ENCODE results near the gene MEGF11.

The MEGF11 gene

DNA sequence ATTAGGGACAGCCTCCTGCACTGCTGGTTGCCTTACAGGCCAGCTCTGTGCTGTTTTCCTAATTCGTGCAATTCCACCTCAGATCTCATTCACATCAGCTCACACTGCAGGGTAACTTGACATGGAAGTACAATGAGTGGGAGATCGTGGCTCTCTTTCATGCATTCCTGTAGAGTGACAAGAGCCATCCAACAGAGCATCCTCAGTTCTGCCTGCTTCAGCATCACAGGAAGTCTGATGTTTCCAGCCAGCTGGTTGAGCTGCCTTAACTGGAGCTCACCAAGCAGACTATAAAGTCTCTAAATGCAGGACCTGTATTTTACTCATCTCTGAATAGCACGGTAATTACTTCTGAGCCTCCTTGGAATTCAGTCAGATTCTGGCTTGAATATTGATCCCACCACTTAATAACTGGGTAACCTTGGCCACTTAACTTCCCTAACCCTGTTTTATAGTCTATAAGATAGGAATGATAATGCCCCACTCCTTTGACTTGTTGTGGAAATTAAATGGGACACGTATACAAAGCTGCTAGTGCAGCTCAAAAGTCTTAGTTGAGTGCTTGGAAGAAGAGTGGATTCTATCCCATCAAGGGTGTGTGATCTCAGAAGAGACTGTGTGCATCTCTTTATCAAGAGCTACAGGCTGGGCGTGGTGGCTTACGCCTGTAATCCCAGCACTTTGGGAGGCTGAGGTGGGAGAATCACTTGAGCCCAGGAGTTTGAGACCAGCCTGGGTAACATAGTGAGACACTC is 38.4 kb upstream of the MEGF11 start:
- peak overlapping the region; percentile 86 for H3K27ac ChIP-seq (ENCODE audit: low read depth, low read length)
- H3K36me3 ChIP-seq (ENCODE audit: control insufficient read depth in 5 of 5, insufficient read depth in 5 of 5, low read length in 5 of 5): no peaks in the 10 kb centered on the region
- H3K9ac ChIP-seq (ENCODE audit: low read length in 5 of 5): peak overlapping the region in 2 of 5 donors; percentile 93 to 97

DNA sequence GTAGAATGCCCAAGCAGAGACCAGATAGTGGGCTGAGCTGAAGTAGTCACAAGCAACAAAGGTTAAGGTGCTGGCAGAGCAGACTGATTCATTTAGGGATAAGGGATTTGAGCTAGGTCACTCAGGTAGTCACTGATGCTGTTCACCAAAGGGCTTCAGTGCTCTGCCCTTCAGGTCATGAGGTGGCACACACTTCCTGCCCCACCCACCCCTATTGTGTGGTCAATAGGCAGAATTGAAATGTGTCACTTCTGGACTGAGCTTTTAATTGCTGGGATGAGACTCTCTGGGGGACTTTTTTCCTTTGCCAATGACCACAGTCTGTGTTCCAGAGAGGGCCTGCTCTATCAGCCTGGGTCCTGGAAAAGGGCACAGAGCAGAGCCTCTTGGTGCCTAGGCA is 37.0 kb upstream of the MEGF11 start:
- Histone ChIP-seq H3K4me3 (ENCODE audit: low read depth in 1 of 5, low read length in 5 of 5) (no peak overlapping the region), H3K27ac (ENCODE audit: low read depth, low read length) (no peak overlapping the region), H3K36me3 (ENCODE audit: control insufficient read depth in 5 of 5, insufficient read depth in 5 of 5, low read length in 5 of 5) (no peaks in the 10 kb centered on the region), H3K27me3 (ENCODE audit: control insufficient read depth in 5 of 5, insufficient read depth in 4 of 5, low read length in 5 of 5) (no peaks in the 10 kb centered on the region), H3K9me3 (ENCODE audit: control insufficient read depth in 5 of 5, low read length in 5 of 5) (no peaks in the 10 kb centered on the region), H3K4me1 (ENCODE audit: control insufficient read depth in 5 of 5, insufficient read depth in 5 of 5, low read length in 5 of 5) (peaks cover 6 to 37% (median 26%) of the 10 kb centered on the region in 5 donors), H3K9ac (ENCODE audit: low read length in 5 of 5) (no peak overlapping the region)

More for the DNA sequence above, 38.4 kb upstream of the MEGF11 start:
- no peaks in the 10 kb centered on the region for H3K9me3 ChIP-seq (ENCODE audit: control insufficient read depth in 5 of 5, low read length in 5 of 5)
- peak overlapping the region in 1 of 5 donors; percentile 86 for H3K4me3 ChIP-seq (ENCODE audit: low read depth in 1 of 5, low read length in 5 of 5)
- H3K4me1 ChIP-seq (ENCODE audit: control insufficient read depth in 5 of 5, insufficient read depth in 5 of 5, low read length in 5 of 5): peaks cover 6 to 37% (median 26%) of the 10 kb centered on the region in 5 donors
- no peaks in the 10 kb centered on the region for H3K27me3 ChIP-seq (ENCODE audit: control insufficient read depth in 5 of 5, insufficient read depth in 4 of 5, low read length in 5 of 5)

DNA sequence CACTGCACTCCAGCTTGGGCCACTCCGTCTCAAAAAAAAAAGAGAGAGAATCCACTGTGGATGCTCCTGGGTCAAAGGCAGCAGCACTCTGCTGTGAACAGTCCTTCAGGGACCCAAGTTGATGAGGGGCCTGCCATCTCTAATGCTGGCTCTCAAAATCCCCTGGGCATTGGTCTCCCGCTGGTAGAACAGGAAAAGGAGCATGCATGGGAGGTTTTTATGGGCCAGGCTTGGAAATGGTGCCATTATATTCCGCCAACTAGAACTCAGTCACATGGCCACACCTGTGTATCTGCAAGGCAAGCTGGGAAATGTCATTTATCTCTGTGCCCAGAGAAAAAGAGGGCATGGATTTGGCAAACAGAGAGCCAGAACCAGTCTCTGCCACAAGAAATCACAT is 36.5 kb upstream of the MEGF11 start:
- Histone ChIP-seq H3K36me3 (ENCODE audit: control insufficient read depth in 5 of 5, insufficient read depth in 5 of 5, low read length in 5 of 5) (no peaks in the 10 kb centered on the region), H3K9me3 (ENCODE audit: control insufficient read depth in 5 of 5, low read length in 5 of 5) (no peaks in the 10 kb centered on the region), H3K27me3 (ENCODE audit: control insufficient read depth in 5 of 5, insufficient read depth in 4 of 5, low read length in 5 of 5) (no peaks in the 10 kb centered on the region), H3K27ac (ENCODE audit: low read depth, low read length) (no peak overlapping the region), H3K4me1 (ENCODE audit: control insufficient read depth in 5 of 5, insufficient read depth in 5 of 5, low read length in 5 of 5) (peaks cover 6 to 34% (median 24%) of the 10 kb centered on the region in 5 donors), H3K4me3 (ENCODE audit: low read depth in 1 of 5, low read length in 5 of 5) (no peak overlapping the region), H3K9ac (ENCODE audit: low read length in 5 of 5) (no peak overlapping the region)

- no peaks in the 10 kb centered on the region for H3K9me3 ChIP-seq (ENCODE audit: control insufficient read depth in 5 of 5, low read length in 5 of 5)
- H3K36me3 ChIP-seq (ENCODE audit: control insufficient read depth in 5 of 5, insufficient read depth in 5 of 5, low read length in 5 of 5): no peaks in the 10 kb centered on the region
- H3K4me1 ChIP-seq (ENCODE audit: control insufficient read depth in 5 of 5, insufficient read depth in 5 of 5, low read length in 5 of 5): peaks cover 0 to 23% (median 12%) of the 10 kb centered on the region in 5 donors
- H3K4me3 ChIP-seq (ENCODE audit: low read depth in 1 of 5, low read length in 5 of 5): no peak overlapping the region
- H3K27me3 ChIP-seq (ENCODE audit: control insufficient read depth in 5 of 5, insufficient read depth in 4 of 5, low read length in 5 of 5): no peaks in the 10 kb centered on the region
- no peak overlapping the region for H3K27ac ChIP-seq (ENCODE audit: low read depth, low read length)
- peak overlapping the region in 1 of 5 donors; percentile 39 for H3K9ac ChIP-seq (ENCODE audit: low read length in 5 of 5)
Measured at GRCh38 chr15:66288551-66289185, 35.1 kb upstream of the MEGF11 start.

DNA sequence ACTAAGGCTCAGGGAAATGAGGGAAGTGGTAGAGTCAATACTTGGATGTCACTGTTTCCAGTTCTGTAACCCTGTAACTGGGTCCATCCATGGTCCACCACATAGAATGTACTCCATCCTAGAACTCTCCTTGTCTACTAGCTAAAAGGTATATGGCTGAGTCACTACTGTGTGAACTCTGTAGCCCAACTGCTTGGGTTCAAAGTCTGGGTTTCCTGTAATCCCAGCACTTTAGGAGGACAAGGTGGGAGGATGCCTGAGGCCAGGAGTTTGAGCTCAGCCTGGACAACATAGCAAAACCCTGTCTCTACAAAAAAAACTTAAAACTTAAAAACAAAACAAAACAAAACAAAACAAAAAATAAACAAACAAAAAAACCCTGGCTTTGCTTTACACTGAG is 34.5 kb upstream of the MEGF11 start:
- H3K4me3 ChIP-seq (ENCODE audit: low read depth in 1 of 5, low read length in 5 of 5): no peak overlapping the region
- H3K9me3 ChIP-seq (ENCODE audit: control insufficient read depth in 5 of 5, low read length in 5 of 5): no peaks in the 10 kb centered on the region
- H3K4me1 ChIP-seq (ENCODE audit: control insufficient read depth in 5 of 5, insufficient read depth in 5 of 5, low read length in 5 of 5): peaks cover 0 to 22% (median 10%) of the 10 kb centered on the region in 5 donors
- H3K27ac ChIP-seq (ENCODE audit: low read depth, low read length): no peak overlapping the region
- H3K27me3 ChIP-seq (ENCODE audit: control insufficient read depth in 5 of 5, insufficient read depth in 4 of 5, low read length in 5 of 5): no peaks in the 10 kb centered on the region
- H3K36me3 ChIP-seq (ENCODE audit: control insufficient read depth in 5 of 5, insufficient read depth in 5 of 5, low read length in 5 of 5): no peaks in the 10 kb centered on the region
- no peak overlapping the region for H3K9ac ChIP-seq (ENCODE audit: low read length in 5 of 5)

DNA sequence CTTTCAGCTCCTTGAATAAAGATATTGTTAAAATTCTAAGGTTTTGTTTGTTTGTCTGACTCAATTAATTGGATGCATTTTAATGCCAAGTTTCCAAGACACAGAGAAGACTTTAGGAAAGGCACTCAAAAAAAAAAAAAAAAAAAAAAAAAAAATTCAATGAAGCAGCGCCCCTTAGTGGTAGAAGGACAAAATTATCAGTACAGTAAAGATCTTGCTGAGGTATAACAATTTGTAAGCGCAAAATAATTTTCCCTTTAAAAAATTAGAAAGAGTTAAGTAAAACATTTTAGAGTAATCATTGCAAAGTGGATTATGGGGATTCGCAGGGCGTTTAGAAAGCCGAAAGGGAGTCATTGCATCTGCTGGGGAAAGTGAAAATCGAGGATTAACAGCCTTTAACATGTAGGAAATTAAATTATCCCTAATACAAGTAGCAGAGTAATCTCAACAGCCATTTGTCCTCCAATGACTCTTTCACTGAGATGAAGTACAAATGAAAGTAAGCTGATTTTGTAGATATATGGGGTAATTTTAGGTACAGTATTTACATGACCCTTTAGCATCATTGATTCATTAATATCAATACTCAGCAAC is 34.0 kb upstream of the MEGF11 start:
- H3K9ac ChIP-seq (ENCODE audit: low read length in 5 of 5): no peak overlapping the region
- no peak overlapping the region for H3K4me3 ChIP-seq (ENCODE audit: low read depth in 1 of 5, low read length in 5 of 5)
- H3K9me3 ChIP-seq (ENCODE audit: control insufficient read depth in 5 of 5, low read length in 5 of 5): no peaks in the 10 kb centered on the region
- H3K4me1 ChIP-seq (ENCODE audit: control insufficient read depth in 5 of 5, insufficient read depth in 5 of 5, low read length in 5 of 5): peaks cover 0 to 16% (median 5%) of the 10 kb centered on the region in 5 donors
- H3K27me3 ChIP-seq (ENCODE audit: control insufficient read depth in 5 of 5, insufficient read depth in 4 of 5, low read length in 5 of 5): no peaks in the 10 kb centered on the region
- no peaks in the 10 kb centered on the region for H3K36me3 ChIP-seq (ENCODE audit: control insufficient read depth in 5 of 5, insufficient read depth in 5 of 5, low read length in 5 of 5)
- H3K27ac ChIP-seq (ENCODE audit: low read depth, low read length): no peak overlapping the region

- Histone ChIP-seq H3K27me3 (ENCODE audit: control insufficient read depth in 5 of 5, insufficient read depth in 4 of 5, low read length in 5 of 5) (no peaks in the 10 kb centered on the region), H3K9me3 (ENCODE audit: control insufficient read depth in 5 of 5, low read length in 5 of 5) (no peaks in the 10 kb centered on the region), H3K9ac (ENCODE audit: low read length in 5 of 5) (no peak overlapping the region), H3K36me3 (ENCODE audit: control insufficient read depth in 5 of 5, insufficient read depth in 5 of 5, low read length in 5 of 5) (no peaks in the 10 kb centered on the region), H3K4me3 (ENCODE audit: low read depth in 1 of 5, low read length in 5 of 5) (no peak overlapping the region), H3K4me1 (ENCODE audit: control insufficient read depth in 5 of 5, insufficient read depth in 5 of 5, low read length in 5 of 5) (peaks cover 0 to 6% (median 3%) of the 10 kb centered on the region in 5 donors), H3K27ac (ENCODE audit: low read depth, low read length) (no peak overlapping the region)
Measured at GRCh38 chr15:66285533-66286280, 32.2 kb upstream of the MEGF11 start.

DNA sequence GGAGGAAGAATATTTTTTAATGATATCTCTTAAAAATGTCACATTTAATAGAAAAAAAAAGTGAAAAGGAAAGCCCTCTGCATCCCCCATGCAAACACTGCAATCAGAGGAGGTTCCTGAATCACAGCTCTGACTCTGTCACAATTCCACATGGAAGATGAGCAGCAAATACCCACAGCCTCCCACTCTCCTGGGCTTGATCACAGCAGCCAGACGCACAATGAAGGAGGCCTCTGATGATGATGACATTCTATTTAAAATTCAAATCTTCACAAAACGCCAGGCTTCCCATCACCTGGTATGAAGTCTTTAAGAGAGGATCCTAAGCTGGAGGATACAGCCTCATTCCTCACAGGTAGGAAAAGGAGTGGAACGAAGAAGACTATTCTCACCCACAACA is 30.7 kb upstream of the MEGF11 start:
- Histone ChIP-seq H3K36me3 (ENCODE audit: control insufficient read depth in 5 of 5, insufficient read depth in 5 of 5, low read length in 5 of 5) (no peaks in the 10 kb centered on the region), H3K27me3 (ENCODE audit: control insufficient read depth in 5 of 5, insufficient read depth in 4 of 5, low read length in 5 of 5) (no peaks in the 10 kb centered on the region), H3K4me1 (ENCODE audit: control insufficient read depth in 5 of 5, insufficient read depth in 5 of 5, low read length in 5 of 5) (peaks cover 0 to 6% (median 3%) of the 10 kb centered on the region in 5 donors), H3K9me3 (ENCODE audit: control insufficient read depth in 5 of 5, low read length in 5 of 5) (no peaks in the 10 kb centered on the region), H3K4me3 (ENCODE audit: low read depth in 1 of 5, low read length in 5 of 5) (no peak overlapping the region), H3K9ac (ENCODE audit: low read length in 5 of 5) (no peak overlapping the region), H3K27ac (ENCODE audit: low read depth, low read length) (no peak overlapping the region)

DNA sequence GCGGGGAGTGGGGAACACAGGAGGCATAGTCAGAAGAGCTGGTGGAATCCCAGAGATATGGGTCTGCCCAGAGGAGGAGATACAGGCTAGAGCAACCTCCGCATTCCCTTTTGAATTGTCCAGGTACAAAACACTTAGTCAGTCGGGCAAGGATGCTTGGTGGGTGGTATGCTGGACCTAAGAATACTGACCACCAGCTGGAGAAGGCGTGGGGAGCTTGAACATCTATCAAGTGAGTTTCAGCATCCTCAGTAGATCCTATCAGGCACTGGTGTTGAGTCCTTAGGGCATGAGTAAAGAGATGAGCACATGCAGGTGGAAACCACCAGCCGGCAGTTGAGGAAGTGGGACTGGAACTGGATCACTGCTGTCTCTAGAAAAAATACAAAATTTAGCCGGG is 25.1 kb upstream of the MEGF11 start:
- H3K27ac ChIP-seq (ENCODE audit: low read depth, low read length): no peak overlapping the region
- H3K27me3 ChIP-seq (ENCODE audit: control insufficient read depth in 5 of 5, insufficient read depth in 4 of 5, low read length in 5 of 5): peaks cover 0 to 2% (median 0%) of the 10 kb centered on the region in 5 donors
- H3K9ac ChIP-seq (ENCODE audit: low read length in 5 of 5): no peak overlapping the region

More for the DNA sequence above, 25.1 kb upstream of the MEGF11 start:
- Histone ChIP-seq H3K4me3 (ENCODE audit: low read depth in 1 of 5, low read length in 5 of 5) (no peak overlapping the region), H3K9me3 (ENCODE audit: control insufficient read depth in 5 of 5, low read length in 5 of 5) (peaks cover 0 to 4% (median 0%) of the 10 kb centered on the region in 5 donors), H3K36me3 (ENCODE audit: control insufficient read depth in 5 of 5, insufficient read depth in 5 of 5, low read length in 5 of 5) (no peaks in the 10 kb centered on the region), H3K4me1 (ENCODE audit: control insufficient read depth in 5 of 5, insufficient read depth in 5 of 5, low read length in 5 of 5) (no peaks in the 10 kb centered on the region)

All from subcutaneous abdominal adipose tissue (tissue), 5 donors.